Vagina (tissue), 2 donors: Measurements from ENCODE around the gene ALLC.

Experiments used
- POLR2A ChIP-seq, 2 donors: fragments of 450-650 bp; IDR thresholded peaks; one replicate each; pipeline ENCODE4 v1.6.1; 2017; ENCODE audit warnings: antibody characterized with exemption in 2 of 2, mild to moderate bottlenecking in 2 of 2, moderate library complexity in 2 of 2
- POLR2AphosphoS5 ChIP-seq, 2 donors: sonication (generic); formaldehyde crosslinking; IDR thresholded peaks; one replicate each; pipeline ENCODE4 v1.9.0; 2017; ENCODE audit warnings: antibody characterized with exemption in 2 of 2, mild to moderate bottlenecking in 2 of 2, low read depth in 1 of 2; ENCODE audit not compliant: insufficient read depth in 1 of 2
- TF ChIP-seq, protein P1 (sequence below), 3 experiments: fragments of 450-650 bp in 2 of 3; fragments of 200-600 bp in 1 of 3; sonication (generic) in 1 of 3; IDR thresholded peaks; one replicate each; pipeline ENCODE4 v1.5.1; 2017 to 2019; ENCODE audit warnings: antibody characterized with exemption in 3 of 3, mild to moderate bottlenecking in 2 of 3, moderate library complexity in 2 of 3

DNA sequence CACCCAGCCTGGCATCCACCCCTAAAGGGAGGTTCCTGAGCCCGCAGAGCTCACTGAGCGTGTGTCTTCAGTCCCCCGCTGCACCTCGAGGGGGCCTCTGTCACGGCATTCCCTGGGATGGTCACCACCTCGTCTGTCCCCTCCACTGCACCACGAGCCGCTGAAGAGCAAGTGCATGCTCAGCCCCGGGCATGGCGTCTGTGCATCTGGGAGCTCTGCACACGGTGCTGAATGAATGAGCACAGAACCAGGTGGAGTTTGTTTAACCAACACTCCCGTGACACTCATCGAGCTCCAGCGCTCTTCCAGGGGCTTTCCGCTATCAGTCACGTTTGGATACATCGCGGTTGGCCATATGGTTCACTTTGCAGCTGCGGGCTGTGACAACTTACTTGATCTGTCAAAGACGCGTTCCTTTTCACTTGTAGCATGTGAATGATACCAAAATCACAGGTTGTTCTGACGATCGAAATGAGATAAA lies 9.2 kb downstream of the ALLC start:
- TF ChIP-seq, protein P1, sequence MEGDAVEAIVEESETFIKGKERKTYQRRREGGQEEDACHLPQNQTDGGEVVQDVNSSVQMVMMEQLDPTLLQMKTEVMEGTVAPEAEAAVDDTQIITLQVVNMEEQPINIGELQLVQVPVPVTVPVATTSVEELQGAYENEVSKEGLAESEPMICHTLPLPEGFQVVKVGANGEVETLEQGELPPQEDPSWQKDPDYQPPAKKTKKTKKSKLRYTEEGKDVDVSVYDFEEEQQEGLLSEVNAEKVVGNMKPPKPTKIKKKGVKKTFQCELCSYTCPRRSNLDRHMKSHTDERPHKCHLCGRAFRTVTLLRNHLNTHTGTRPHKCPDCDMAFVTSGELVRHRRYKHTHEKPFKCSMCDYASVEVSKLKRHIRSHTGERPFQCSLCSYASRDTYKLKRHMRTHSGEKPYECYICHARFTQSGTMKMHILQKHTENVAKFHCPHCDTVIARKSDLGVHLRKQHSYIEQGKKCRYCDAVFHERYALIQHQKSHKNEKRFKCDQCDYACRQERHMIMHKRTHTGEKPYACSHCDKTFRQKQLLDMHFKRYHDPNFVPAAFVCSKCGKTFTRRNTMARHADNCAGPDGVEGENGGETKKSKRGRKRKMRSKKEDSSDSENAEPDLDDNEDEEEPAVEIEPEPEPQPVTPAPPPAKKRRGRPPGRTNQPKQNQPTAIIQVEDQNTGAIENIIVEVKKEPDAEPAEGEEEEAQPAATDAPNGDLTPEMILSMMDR (IDR thresholded peaks at IDR 0.05): no peak
- no peak for TF ChIP-seq POLR2A (IDR thresholded peaks at IDR 0.05)
- TF ChIP-seq POLR2AphosphoS5 (IDR thresholded peaks at IDR 0.05; ENCODE audit: insufficient read depth in 1 of 2, low read depth in 1 of 2): no peak
